Measurements from ENCODE around the gene ADD1. TPM values are rescaled to one million over a fixed set of nuclear protein-coding genes. Genes with fewer than 3 reads are reported as not detected.
A peak's percentile ranks its signal among the peaks of the same experiment; 100 is the strongest.

ADD1 gene
- total RNA-seq, 1 donor from 2014 or later: 429 TPM

DNA sequence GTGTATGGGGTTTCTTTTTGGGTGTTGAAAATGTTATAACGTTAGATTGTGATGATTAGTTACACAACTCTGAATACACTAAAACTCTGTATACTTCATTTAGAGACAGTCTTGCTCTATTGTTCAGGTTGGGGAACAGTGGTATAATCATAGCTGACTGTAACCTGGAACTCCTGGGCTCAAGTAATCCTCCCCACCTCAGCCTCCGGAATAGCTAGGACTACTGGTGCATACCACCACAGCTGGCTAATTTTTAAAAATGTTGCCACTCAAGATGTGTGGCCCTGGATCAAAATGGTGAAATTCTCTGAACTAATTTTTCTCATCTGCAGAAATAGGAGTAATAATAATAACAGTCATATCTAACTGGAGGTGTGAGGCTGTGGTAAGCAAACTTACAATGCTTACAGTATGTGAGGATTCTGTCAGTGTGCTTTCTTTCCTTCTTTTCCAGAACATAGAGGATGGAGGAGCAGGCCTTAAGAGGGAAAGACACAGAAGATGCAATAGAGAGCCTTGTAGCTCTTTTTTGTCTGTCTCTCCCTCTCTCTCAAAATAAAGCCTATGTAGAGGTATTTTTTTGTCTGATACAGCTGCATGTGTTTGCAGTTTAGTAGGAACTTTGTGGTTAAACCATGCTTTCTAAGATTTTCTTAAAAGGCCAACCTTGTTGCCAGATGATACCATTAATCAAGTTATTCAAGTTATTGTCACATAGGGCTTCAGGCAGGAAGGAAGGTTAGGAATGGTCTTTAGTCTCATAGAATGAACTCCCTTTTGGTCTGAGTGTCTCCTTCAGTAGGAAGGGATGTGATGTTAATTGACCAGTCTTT is 7.5 kb downstream of the ADD1 start:
- DNase-seq (ENCODE audit: low spot score): no peak

DNA sequence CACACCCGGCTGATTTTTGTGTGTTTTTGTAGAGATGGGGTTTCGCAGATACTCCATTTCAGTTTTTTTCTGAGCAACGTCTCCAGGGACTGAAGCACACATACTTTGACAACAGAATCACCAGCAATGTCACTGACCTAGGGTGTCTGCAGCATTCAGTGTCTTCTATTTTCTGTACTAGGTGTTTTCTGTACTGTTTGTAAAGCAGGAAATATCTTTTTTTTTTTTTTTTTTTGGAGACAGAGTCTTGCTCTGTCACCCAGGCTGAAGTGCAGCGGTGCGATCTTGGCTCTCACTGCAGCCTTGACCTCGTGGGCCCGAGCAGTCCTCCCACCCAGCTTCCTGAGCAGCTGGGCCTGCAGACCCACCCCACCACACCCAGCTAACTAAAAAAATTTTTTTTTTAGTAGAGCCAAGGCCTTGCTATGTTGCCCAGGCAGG is 8.9 kb downstream of the ADD1 start:
- DNase-seq (ENCODE audit: low spot score): no peak
- ATAC-seq: peak; percentile 64
- intact Hi-C loops (cut with DNase I): no loop called here

More for the DNA sequence above, 7.5 kb downstream of the ADD1 start:
- no peak for ATAC-seq
- intact Hi-C loops (cut with DNase I): no loop called here

DNA sequence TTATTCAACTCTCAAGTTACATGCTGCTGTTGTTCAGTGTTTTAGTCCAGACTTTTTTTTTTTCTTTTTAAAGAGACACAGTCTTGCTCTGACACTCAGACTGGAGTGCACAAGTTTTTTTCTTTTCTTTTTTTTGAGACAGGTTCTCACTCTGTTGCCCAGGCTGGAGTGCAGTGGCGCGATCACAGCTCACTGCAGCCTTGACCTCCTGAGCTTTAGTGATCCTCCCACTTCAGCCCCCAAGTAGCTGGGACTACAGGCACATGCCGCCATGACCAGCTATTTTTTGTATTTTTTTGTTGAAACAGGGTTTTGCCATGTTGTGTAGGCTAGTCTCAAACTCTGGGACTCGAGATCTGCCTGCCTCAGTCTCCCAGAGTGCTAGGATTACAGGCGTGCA is 11.9 kb downstream of the ADD1 start:
- no peak for ATAC-seq
- no peak for DNase-seq (ENCODE audit: low spot score)
- intact Hi-C loops (cut with DNase I): no loop called here

DNA sequence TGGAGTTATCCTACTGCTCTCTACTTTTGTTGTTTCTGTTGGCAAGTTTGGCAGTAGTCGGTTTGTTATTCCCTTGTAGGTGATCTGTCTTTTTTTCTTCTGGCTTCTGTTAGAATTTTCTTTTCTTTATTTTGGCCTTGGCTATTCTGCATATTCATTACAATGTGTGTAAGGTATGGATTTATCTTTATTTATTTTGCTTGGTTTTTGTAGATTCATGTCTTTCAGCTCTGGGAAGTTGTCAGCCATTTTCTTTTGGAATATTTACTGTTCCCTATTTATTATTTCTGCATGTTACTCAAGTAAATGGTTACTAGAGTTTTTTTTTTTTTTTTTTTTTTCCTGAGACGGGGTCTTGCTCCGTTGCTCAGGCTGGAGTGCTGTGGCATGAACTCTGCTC is 12.6 kb downstream of the ADD1 start:
- no peak for ATAC-seq
- intact Hi-C loops (cut with DNase I): no loop called here

GRCh38 chr4:2857349-2857927 is 13.8 kb downstream of the ADD1 start:
- DNase-seq (ENCODE audit: low spot score): no peak
- no peak for ATAC-seq
- intact Hi-C loops (cut with DNase I): no loop called here

More for the DNA sequence above, 12.6 kb downstream of the ADD1 start:
- no peak for DNase-seq (ENCODE audit: low spot score)

DNA sequence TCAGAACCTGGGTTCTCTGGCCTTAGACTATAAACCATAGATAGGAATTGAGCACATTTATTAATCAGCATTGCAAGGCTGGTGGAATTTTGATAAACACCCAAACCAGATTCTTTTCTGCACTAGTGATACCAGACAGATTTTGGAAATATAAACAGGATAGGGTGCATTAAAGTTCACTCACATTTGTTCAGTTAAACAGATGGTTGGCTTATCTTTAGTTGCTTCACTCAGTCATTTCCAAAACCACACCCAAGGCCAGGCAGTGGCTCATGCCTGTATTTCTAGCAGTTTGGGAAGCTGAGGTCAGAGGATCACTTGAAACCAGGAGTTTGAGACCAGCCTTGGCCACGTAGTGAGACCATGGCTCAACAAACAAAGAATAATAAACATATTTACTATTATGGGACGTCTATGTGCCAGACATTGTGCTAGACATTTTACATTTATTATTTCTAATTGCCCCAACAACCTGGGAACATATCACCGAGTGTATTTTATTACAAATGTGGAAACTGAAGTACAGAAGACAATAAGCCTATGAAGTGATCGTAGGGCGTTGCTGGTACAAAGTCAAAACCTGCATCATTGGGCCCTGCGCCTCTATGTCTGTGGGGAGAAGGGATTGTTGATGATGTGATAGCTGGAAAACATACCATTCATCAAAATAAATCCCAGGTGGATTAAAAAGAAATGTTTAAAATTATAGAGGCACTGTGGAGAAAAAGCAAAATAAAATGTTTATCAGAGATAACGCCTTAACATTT is 15.0 kb downstream of the ADD1 start:
- intact Hi-C loops (cut with DNase I): no loop called here
- DNase-seq (ENCODE audit: low spot score): no peak
- peak; percentile 80 for ATAC-seq

GRCh38 chr4:2859514-2859913 is 15.9 kb downstream of the ADD1 start:
- intact Hi-C loops (cut with DNase I): no loop called here
- DNase-seq (ENCODE audit: low spot score) (no peak), ATAC-seq (no peak)

DNA sequence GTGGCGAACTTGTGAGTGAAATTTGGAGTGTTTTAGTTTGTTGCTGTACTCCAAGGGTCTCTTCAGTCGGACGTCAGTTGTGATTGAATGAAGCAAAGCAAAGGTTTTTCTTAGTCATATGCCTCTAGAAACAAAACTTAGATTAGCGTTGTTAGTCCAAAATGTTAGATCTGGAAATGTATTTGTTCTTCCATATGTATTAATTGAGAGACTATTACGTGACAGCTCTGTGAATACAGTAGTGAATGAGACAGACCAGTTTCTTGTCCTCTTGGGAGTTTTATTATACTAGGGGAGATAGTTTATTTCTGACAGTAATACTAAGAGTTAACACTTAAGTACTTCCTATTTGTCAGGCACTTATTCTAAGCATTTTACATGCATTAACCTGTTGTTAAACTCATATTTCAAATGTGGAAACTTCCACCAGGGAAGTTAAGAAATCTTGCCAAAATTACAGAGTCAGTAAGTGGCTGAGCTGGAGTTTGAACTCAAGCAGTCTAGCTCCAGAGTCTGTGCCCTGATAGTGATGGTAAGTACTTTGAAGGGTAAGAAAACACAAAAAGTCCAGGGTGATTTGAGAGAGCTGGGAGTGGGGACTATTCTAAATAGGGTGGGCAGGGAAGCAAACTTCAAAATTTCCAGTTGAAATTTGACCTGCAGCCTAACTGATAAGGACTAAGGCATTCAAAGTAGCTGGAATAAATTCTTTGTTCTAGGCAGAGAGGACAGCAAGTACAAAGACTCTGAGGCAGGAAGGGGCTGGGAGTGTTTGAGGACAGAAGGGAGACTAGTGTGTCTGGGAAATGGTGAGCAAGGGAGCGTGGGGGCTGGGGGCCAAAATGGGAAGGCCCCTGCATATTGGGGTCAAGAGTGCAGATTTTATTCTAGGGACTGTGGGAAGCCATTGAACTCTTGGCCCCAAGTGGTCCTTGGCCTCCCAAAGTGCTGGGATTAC is 17.0 kb downstream of the ADD1 start:
- peak; percentile 31 for ATAC-seq
- intact Hi-C loops (cut with DNase I): no loop called here
- no peak for DNase-seq (ENCODE audit: low spot score)

GRCh38 chr4:2861631-2862436 is 18.2 kb downstream of the ADD1 start:
- DNase-seq (ENCODE audit: low spot score) (no peak), ATAC-seq (peak; percentile 35)
- intact Hi-C loops (cut with DNase I): no loop called here

GRCh38 chr4:2862528-2862927 is 18.9 kb downstream of the ADD1 start:
- DNase-seq (ENCODE audit: low spot score) (no peak), ATAC-seq (no peak)
- intact Hi-C loops (cut with DNase I): no loop called here

- DNase-seq (ENCODE audit: low spot score) (no peak), ATAC-seq (no peak)
- intact Hi-C loops (cut with DNase I): no loop called here
Observed at GRCh38 chr4:2863649-2864048, 20.0 kb downstream of the ADD1 start.

DNA sequence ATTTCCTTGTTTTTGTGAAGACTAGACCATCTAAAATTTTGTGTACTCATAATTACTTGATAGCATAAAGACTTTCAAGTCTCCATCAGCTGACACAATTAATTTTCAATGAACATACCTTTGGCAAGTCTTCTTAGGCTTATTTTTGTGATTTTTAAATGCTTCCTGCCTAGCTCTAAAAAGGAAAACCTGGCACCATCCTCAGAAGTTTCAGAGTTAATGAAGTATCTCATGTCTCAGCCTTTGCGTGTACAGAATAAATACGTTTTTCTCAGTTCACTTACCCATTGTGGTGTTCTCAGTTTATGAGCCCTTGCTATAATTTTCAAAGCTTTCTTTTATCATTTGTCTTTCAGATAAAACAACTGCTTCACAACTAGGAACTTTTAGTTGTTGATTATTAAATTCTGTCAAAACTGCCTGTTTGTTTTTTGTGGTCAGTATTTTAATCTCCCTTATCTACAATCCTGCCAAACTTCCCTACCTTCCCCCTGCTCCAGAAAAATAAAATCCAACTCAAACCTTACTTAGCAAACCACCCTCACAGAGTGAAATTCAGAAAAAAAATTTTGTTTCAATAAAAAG is 21.6 kb downstream of the ADD1 start:
- no peak for DNase-seq (ENCODE audit: low spot score)
- intact Hi-C loops (cut with DNase I): no loop called here
- no peak for ATAC-seq

DNA sequence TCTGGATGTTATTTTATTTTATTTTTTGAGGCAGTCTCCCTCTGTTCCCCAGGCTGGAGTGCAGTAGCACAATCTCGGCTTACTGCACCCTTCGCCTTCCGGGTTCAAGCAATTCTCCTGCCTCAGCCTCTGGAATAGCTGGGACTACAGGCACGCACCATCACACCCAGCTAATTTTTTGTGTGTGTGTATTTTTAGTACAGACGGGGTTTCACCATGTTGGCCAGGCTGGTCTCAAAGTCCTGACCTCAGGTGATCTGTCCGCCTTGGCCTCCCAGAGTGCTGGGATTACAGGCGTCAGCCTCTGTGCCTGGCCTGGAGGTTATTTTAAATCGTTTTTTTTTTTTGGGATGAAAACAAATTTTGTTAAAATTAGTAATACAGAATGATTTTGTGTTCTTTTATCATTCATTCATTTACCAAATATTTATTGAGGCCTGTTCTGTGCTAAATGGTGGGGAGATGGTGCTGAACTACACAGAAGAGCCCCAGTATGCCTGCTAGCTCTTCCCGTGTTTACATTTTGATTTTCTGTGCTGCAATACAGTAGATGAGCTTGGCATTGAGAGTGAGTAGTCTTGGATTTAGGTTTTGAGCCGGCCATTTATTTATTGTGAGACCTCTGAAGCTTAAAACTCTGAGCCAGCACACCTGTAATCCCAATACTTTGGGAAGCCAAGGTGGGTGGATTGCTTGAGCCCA is 22.7 kb downstream of the ADD1 start:
- DNase-seq (ENCODE audit: low spot score) (no peak), ATAC-seq (no peak)
- intact Hi-C loops (cut with DNase I): no loop called here

- ATAC-seq: no peak
- intact Hi-C loops (cut with DNase I): no loop called here
Observed at GRCh38 chr4:2866891-2867290, 23.2 kb downstream of the ADD1 start.

GRCh38 chr4:2867758-2868491 is 24.3 kb downstream of the ADD1 start:
- intact Hi-C loops (cut with DNase I): no loop called here
- DNase-seq (ENCODE audit: low spot score): no peak
- ATAC-seq: peak; percentile 79

More at GRCh38 chr4:2866891-2867290, 23.2 kb downstream of the ADD1 start:
- DNase-seq (ENCODE audit: low spot score): no peak

- intact Hi-C loops (cut with DNase I): no loop called here
- ATAC-seq: peak; percentile 25
- DNase-seq (ENCODE audit: low spot score): no peak
Observed at GRCh38 chr4:2868877-2869487, 25.3 kb downstream of the ADD1 start.

Measured in sciatic nerve (tissue), 2 donors.